Measurements from ENCODE around the gene CALCA. TPM values are rescaled to one million over a fixed set of nuclear protein-coding genes. Genes with fewer than 3 reads are reported as not detected.

CALCA gene
- total RNA-seq, 1 donor, result not detected

- no peak overlapping the region for H3K4me3 ChIP-seq (ENCODE audit: insufficient read depth, low read length)
- no peak overlapping the region for H3K4me2 ChIP-seq (ENCODE audit: insufficient read depth, low read length)
- H3K27ac ChIP-seq (ENCODE audit: low read depth, low read length), result no peak overlapping the region
- H4K20me1 ChIP-seq (ENCODE audit: insufficient read depth, low read length), result no peaks in the 10 kb centered on the region
- H3K27me3 ChIP-seq (ENCODE audit: insufficient read depth, low read length), result peaks cover 4% of the 10 kb centered on the region
- no peak for DNase-seq (ENCODE audit: insufficient read length, low spot score, missing footprints)
- TF ChIP-seq CTCF (IDR thresholded peaks at IDR 0.05; ENCODE audit: extremely low read depth, low read depth, low read length), result no peak
- H2AFZ ChIP-seq (ENCODE audit: low read length), result no peak overlapping the region
- no peaks in the 10 kb centered on the region for H3K4me1 ChIP-seq (ENCODE audit: insufficient read depth, low read length)
- no peaks in the 10 kb centered on the region for H3K9me3 ChIP-seq (ENCODE audit: low read depth, low read length)
- H3K79me2 ChIP-seq (ENCODE audit: insufficient read depth, low read length), result no peaks in the 10 kb centered on the region
- no peaks in the 10 kb centered on the region for H3K36me3 ChIP-seq (ENCODE audit: insufficient read depth, low read length)
Measured at GRCh38 chr11:14932447-14932846, 39.7 kb downstream of the CALCA start.

- Histone ChIP-seq H3K79me2 (ENCODE audit: insufficient read depth, low read length) (no peaks in the 10 kb centered on the region), H3K4me2 (ENCODE audit: insufficient read depth, low read length) (no peak overlapping the region), H3K36me3 (ENCODE audit: insufficient read depth, low read length) (no peaks in the 10 kb centered on the region), H2AFZ (ENCODE audit: low read length) (no peak overlapping the region), H4K20me1 (ENCODE audit: insufficient read depth, low read length) (no peaks in the 10 kb centered on the region), H3K27me3 (ENCODE audit: insufficient read depth, low read length) (peaks cover 4% of the 10 kb centered on the region), H3K4me3 (ENCODE audit: insufficient read depth, low read length) (no peak overlapping the region), H3K4me1 (ENCODE audit: insufficient read depth, low read length) (no peaks in the 10 kb centered on the region), H3K9me3 (ENCODE audit: low read depth, low read length) (no peaks in the 10 kb centered on the region), H3K27ac (ENCODE audit: low read depth, low read length) (no peak overlapping the region)
- no peak for DNase-seq (ENCODE audit: insufficient read length, low spot score, missing footprints)
- TF ChIP-seq CTCF (IDR thresholded peaks at IDR 0.05; ENCODE audit: extremely low read depth, low read depth, low read length), result no peak
Measured at GRCh38 chr11:14930369-14930768, 41.8 kb downstream of the CALCA start.

- H3K4me2 ChIP-seq (ENCODE audit: insufficient read depth, low read length), result no peak overlapping the region
- no peak overlapping the region for H3K27ac ChIP-seq (ENCODE audit: low read depth, low read length)
- no peaks in the 10 kb centered on the region for H3K79me2 ChIP-seq (ENCODE audit: insufficient read depth, low read length)
- DNase-seq (ENCODE audit: insufficient read length, low spot score, missing footprints), result no peak
- no peaks in the 10 kb centered on the region for H3K4me1 ChIP-seq (ENCODE audit: insufficient read depth, low read length)
- H3K4me3 ChIP-seq (ENCODE audit: insufficient read depth, low read length), result no peak overlapping the region
- H4K20me1 ChIP-seq (ENCODE audit: insufficient read depth, low read length), result no peaks in the 10 kb centered on the region
- no peak overlapping the region for H2AFZ ChIP-seq (ENCODE audit: low read length)
- no peak for TF ChIP-seq CTCF (IDR thresholded peaks at IDR 0.05; ENCODE audit: extremely low read depth, low read depth, low read length)
- no peaks in the 10 kb centered on the region for H3K36me3 ChIP-seq (ENCODE audit: insufficient read depth, low read length)
- no peaks in the 10 kb centered on the region for H3K9me3 ChIP-seq (ENCODE audit: low read depth, low read length)
- peaks cover 7% of the 10 kb centered on the region for H3K27me3 ChIP-seq (ENCODE audit: insufficient read depth, low read length)
Measured at GRCh38 chr11:14927146-14927545, 45.0 kb downstream of the CALCA start.

GRCh38 chr11:14924318-14924717, 47.8 kb downstream of the CALCA start:
- Histone ChIP-seq H3K4me1 (ENCODE audit: insufficient read depth, low read length) (no peaks in the 10 kb centered on the region), H3K27me3 (ENCODE audit: insufficient read depth, low read length) (peaks cover 7% of the 10 kb centered on the region), H3K9me3 (ENCODE audit: low read depth, low read length) (no peaks in the 10 kb centered on the region), H3K27ac (ENCODE audit: low read depth, low read length) (no peak overlapping the region), H3K4me2 (ENCODE audit: insufficient read depth, low read length) (no peak overlapping the region), H3K4me3 (ENCODE audit: insufficient read depth, low read length) (no peak overlapping the region), H3K79me2 (ENCODE audit: insufficient read depth, low read length) (no peaks in the 10 kb centered on the region), H4K20me1 (ENCODE audit: insufficient read depth, low read length) (no peaks in the 10 kb centered on the region), H2AFZ (ENCODE audit: low read length) (no peak overlapping the region), H3K36me3 (ENCODE audit: insufficient read depth, low read length) (no peaks in the 10 kb centered on the region)
- TF ChIP-seq CTCF (IDR thresholded peaks at IDR 0.05; ENCODE audit: extremely low read depth, low read depth, low read length), result no peak
- DNase-seq (ENCODE audit: insufficient read length, low spot score, missing footprints), result no peak

Other genes starting within 250 kb of the CALCA start
- gene CYP2R1, start 80.1 kb downstream of the CALCA start, total RNA-seq, result 12.7 and 16.8 TPM in 2 replicates
- not detected in 2 replicates for gene CALCB, start 101.2 kb upstream of the CALCA start, total RNA-seq
- gene INSC, start 142.6 kb upstream of the CALCA start, total RNA-seq, result 0.72 and 1.8 TPM in 2 replicates